Testis (tissue), 3 donors: Measurements from ENCODE around the gene TBC1D22A. TPM values are rescaled to one million over a fixed set of nuclear protein-coding genes. Genes with fewer than 3 reads are reported as not detected.

Experiments used
- DNase-seq: peaks from one replicate; pipeline ENCODE4 v3.0.0-alpha.2; 2019
- H3K27ac ChIP-seq, 2 donors: fragments of 200-600 bp; sonication (generic); one replicate each; pipeline ENCODE4 v1.5.1; 2019
- H3K27me3 ChIP-seq: fragments of 200-600 bp; sonication (generic); one replicate; pipeline ENCODE4 v1.5.1; 2019
- H3K36me3 ChIP-seq: fragments of 200-600 bp; sonication (generic); one replicate; pipeline ENCODE4 v1.5.1; 2017; ENCODE audit warnings: low read depth; ENCODE audit errors: missing control alignments
- H3K4me1 ChIP-seq: fragments of 200-600 bp; sonication (generic); one replicate; pipeline ENCODE4 v1.5.1; 2019
- H3K4me3 ChIP-seq, 2 donors: fragments of 200-600 bp; sonication (generic); one replicate each; pipeline ENCODE4 v1.5.1; 2017 to 2019
- H3K9me3 ChIP-seq: fragments of 200-600 bp; sonication (generic); one replicate; pipeline ENCODE4 v1.5.1; 2017
- POLR2A ChIP-seq: fragments of 450-650 bp; IDR thresholded peaks from one replicate; pipeline ENCODE4 v1.6.1; 2017; ENCODE audit warnings: antibody characterized with exemption, mild to moderate bottlenecking, moderate library complexity
- WGBS, 2 donors: methylation state at CpG; one replicate each; pipeline ENCODE4 v1.1.5; 2018; 5-methylcytosine and 5-hydroxymethylcytosine counted together
- intact Hi-C: fragments of 100-400 bp; cut with DNase I; formaldehyde crosslinking; loops from one replicate; pipeline ENCODE4 v1.15.1; 2023; ENCODE audit warnings: low total_unique reads
- polyA plus RNA-seq: library from polyadenylated mRNA; stranded (reverse); fragments of 350-450 nt; fragmentation: Illumina TruSeq; extraction: RNeasy Lipid Tissue Mini Kit (QIAGEN cat#74804); gene quantifications from one replicate; pipeline ENCODE4 v1.2.3, GENCODE V29; 2014; ENCODE audit warnings: low read depth, low replicate concordance; ENCODE audit not compliant: insufficient read depth
- total RNA-seq, 2 donors: library from RNA; depleted of rRNA; stranded (reverse); fragments of >200 nt; gene quantifications; one replicate each; pipeline ENCODE4 v1.2.3, GENCODE V29; 2016
- TF ChIP-seq, protein P1 (sequence below), 3 experiments: fragments of 450-650 bp in 2 of 3; fragments of 200-600 bp in 1 of 3; sonication (generic) in 1 of 3; IDR thresholded peaks; one replicate each; pipeline ENCODE4 v1.5.1; 2016 to 2019; ENCODE audit warnings: antibody characterized with exemption in 3 of 3, mild to moderate bottlenecking in 2 of 3, moderate library complexity in 1 of 3

The TBC1D22A gene
- total and polyA plus RNA-seq, 3 donors from 2014 or later, result 16.6 to 32.8 (median 28.5) TPM

DNA sequence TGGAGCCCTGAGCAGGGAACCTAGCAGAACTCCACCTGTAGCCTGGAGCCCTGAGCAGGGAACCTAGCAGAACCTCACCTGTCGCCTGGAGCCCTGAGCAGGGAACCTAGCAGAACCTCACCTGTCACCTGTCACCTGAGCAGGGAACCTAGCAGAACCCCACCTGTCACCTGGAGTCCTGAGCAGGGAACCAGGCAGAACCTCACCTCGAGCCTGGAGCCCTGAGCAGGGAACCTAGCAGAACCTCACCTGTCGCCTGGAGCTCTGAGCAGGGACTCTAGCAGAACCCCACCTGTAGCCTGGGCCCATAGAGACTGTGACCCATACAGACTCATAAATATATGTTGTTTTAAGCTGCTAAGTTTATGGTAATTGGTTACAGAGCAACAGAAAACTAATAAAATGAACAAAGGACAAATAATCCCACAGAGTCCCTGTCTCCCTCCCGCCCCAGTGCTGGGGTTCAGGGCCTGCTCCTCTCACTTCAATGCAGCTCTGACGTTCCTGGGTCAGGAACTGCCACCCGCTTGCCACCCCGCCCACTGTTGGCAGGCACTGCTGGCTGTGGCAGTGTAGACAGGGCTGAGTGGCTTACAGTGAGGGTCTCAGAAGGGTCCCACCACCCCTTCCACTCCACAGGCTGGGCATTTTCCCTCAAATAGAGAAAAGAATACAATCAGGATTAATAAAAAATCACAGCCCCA, 259.1 kb downstream of the TBC1D22A start:
- Histone ChIP-seq H3K4me1 (peaks cover 7% of the 10 kb centered on the region), H3K4me3 (no peak overlapping the region), H3K9me3 (no peaks in the 10 kb centered on the region), H3K27ac (no peak overlapping the region), H3K36me3 (no peaks in the 10 kb centered on the region), H3K27me3 (no peaks in the 10 kb centered on the region)
- TF ChIP-seq, protein P1, sequence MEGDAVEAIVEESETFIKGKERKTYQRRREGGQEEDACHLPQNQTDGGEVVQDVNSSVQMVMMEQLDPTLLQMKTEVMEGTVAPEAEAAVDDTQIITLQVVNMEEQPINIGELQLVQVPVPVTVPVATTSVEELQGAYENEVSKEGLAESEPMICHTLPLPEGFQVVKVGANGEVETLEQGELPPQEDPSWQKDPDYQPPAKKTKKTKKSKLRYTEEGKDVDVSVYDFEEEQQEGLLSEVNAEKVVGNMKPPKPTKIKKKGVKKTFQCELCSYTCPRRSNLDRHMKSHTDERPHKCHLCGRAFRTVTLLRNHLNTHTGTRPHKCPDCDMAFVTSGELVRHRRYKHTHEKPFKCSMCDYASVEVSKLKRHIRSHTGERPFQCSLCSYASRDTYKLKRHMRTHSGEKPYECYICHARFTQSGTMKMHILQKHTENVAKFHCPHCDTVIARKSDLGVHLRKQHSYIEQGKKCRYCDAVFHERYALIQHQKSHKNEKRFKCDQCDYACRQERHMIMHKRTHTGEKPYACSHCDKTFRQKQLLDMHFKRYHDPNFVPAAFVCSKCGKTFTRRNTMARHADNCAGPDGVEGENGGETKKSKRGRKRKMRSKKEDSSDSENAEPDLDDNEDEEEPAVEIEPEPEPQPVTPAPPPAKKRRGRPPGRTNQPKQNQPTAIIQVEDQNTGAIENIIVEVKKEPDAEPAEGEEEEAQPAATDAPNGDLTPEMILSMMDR (IDR thresholded peaks at IDR 0.05), result no peak
- no peak for TF ChIP-seq POLR2A
- 90 to 91% methylated on average over 6 to 7 of the region's 7 CpGs for WGBS, 2 donors
- intact Hi-C loops, result no loop called here
- no peak for DNase-seq

GRCh38 chr22:47022075-47022473, 259.6 kb downstream of the TBC1D22A start:
- no peak overlapping the region for H3K27ac ChIP-seq
- 50 to 78% methylated on average over 3 of the region's 3 CpGs for WGBS, 2 donors

GRCh38 chr22:47022475-47022874, 260.0 kb downstream of the TBC1D22A start:
- H3K9me3 ChIP-seq, result no peaks in the 10 kb centered on the region
- no peak for DNase-seq
- intact Hi-C loops, result no loop called here
- H3K4me3 ChIP-seq, result no peak overlapping the region
- TF ChIP-seq, protein P1 (IDR thresholded peaks at IDR 0.05), result no peak
- no peak for TF ChIP-seq POLR2A
- H3K4me1 ChIP-seq, result peaks cover 7% of the 10 kb centered on the region
- H3K27me3 ChIP-seq, result no peaks in the 10 kb centered on the region
- H3K27ac ChIP-seq, result no peak overlapping the region
- H3K36me3 ChIP-seq, result no peaks in the 10 kb centered on the region
- 91 to 94% methylated on average over 7 of the region's 7 CpGs for WGBS, 2 donors

More at GRCh38 chr22:47022075-47022473, 259.6 kb downstream of the TBC1D22A start:
- Histone ChIP-seq H3K36me3 (no peaks in the 10 kb centered on the region), H3K4me1 (peaks cover 7% of the 10 kb centered on the region), H3K27me3 (no peaks in the 10 kb centered on the region), H3K4me3 (no peak overlapping the region), H3K9me3 (no peaks in the 10 kb centered on the region)
- TF ChIP-seq, protein P1 (IDR thresholded peaks at IDR 0.05), result no peak
- no peak for TF ChIP-seq POLR2A
- intact Hi-C loops, result no loop called here
- no peak for DNase-seq

- no peak overlapping the region for H3K4me3 ChIP-seq
- 92 to 98% methylated on average over 13 of the region's 13 CpGs for WGBS, 2 donors
- intact Hi-C loops, result no loop called here
- H3K36me3 ChIP-seq, result no peaks in the 10 kb centered on the region
- no peaks in the 10 kb centered on the region for H3K9me3 ChIP-seq
- no peak for DNase-seq
- H3K27ac ChIP-seq, result no peak overlapping the region
- H3K4me1 ChIP-seq, result peaks cover 3% of the 10 kb centered on the region
- no peaks in the 10 kb centered on the region for H3K27me3 ChIP-seq
- TF ChIP-seq, protein P1 (IDR thresholded peaks at IDR 0.05), result no peak
- no peak for TF ChIP-seq POLR2A
Observed at GRCh38 chr22:47023871-47024270, 261.4 kb downstream of the TBC1D22A start.

- H3K9me3 ChIP-seq, result no peaks in the 10 kb centered on the region
- 68 to 72% methylated on average over 9 of the region's 9 CpGs for WGBS, 2 donors
- TF ChIP-seq, protein P1 (IDR thresholded peaks at IDR 0.05), result no peak
- TF ChIP-seq POLR2A, result no peak
- H3K36me3 ChIP-seq, result no peaks in the 10 kb centered on the region
- intact Hi-C loops, result no loop called here
- no peak overlapping the region for H3K4me3 ChIP-seq
- peak overlapping the region in 1 of 2 donors; percentile 38 for H3K27ac ChIP-seq
- peaks cover 24% of the 10 kb centered on the region for H3K4me1 ChIP-seq
- no peak for DNase-seq
- no peaks in the 10 kb centered on the region for H3K27me3 ChIP-seq
Observed at GRCh38 chr22:47027766-47028165, 265.3 kb downstream of the TBC1D22A start.
